Measurements from ENCODE around the gene ETNK2.

- TF ChIP-seq, protein P1, sequence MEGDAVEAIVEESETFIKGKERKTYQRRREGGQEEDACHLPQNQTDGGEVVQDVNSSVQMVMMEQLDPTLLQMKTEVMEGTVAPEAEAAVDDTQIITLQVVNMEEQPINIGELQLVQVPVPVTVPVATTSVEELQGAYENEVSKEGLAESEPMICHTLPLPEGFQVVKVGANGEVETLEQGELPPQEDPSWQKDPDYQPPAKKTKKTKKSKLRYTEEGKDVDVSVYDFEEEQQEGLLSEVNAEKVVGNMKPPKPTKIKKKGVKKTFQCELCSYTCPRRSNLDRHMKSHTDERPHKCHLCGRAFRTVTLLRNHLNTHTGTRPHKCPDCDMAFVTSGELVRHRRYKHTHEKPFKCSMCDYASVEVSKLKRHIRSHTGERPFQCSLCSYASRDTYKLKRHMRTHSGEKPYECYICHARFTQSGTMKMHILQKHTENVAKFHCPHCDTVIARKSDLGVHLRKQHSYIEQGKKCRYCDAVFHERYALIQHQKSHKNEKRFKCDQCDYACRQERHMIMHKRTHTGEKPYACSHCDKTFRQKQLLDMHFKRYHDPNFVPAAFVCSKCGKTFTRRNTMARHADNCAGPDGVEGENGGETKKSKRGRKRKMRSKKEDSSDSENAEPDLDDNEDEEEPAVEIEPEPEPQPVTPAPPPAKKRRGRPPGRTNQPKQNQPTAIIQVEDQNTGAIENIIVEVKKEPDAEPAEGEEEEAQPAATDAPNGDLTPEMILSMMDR (IDR thresholded peaks at IDR 0.05), result peak; percentile 91 to 98 (median 94)
- TF ChIP-seq POLR2A (IDR thresholded peaks at IDR 0.05), result peak; percentile 32
- TF ChIP-seq POLR2AphosphoS5 (IDR thresholded peaks at IDR 0.05), result peak; percentile 62
Measured at GRCh38 chr1:204128964-204129896, 22.6 kb downstream of the ETNK2 start.
